HEK293 (cell line): ENCODE results near the gene DRC1.
A peak's percentile ranks its signal among the peaks of the same experiment; 100 is the strongest.

Experiments
- CTCF ChIA-PET: fragments of 350-600 bp; formaldehyde crosslinking; extraction: SDS; loops from one replicate; lab custom pipeline; 2021; ENCODE audit warnings: antibody characterized with exemption; lab: Yijun Ruan, JAX
- POLR2A ChIA-PET: fragments of 300-600 bp; formaldehyde crosslinking; extraction: SDS; loops from one replicate; lab custom pipeline; 2020; ENCODE audit warnings: antibody characterized with exemption, inconsistent platforms; lab: Yijun Ruan, JAX
- H3K27ac ChIP-seq: fragments of 200-500 bp; sonication (Bioruptor generic); 2 replicates; pipeline ENCODE4 v1.5.1; 2014; ENCODE audit warnings: low read depth, low read length, control low read depth, inconsistent platforms; ENCODE audit errors: extremely low read depth
- H3K36me3 ChIP-seq, 2 experiments: fragments of 200-500 bp in 1 of 2; sonication (Bioruptor generic) in 1 of 2; 1 replicate in 1 of 2; 2 replicates in 1 of 2; pipeline ENCODE4 v1.5.1; 2014 to 2017; ENCODE audit warnings: inconsistent platforms in 2 of 2, low read length in 2 of 2; ENCODE audit not compliant: control insufficient read depth in 2 of 2, insufficient read depth in 1 of 2
- H3K4me1 ChIP-seq: fragments of 200-500 bp; sonication (Bioruptor generic); 2 replicates; pipeline ENCODE4 v1.5.1; 2014; ENCODE audit warnings: mild to moderate bottlenecking, low read length, inconsistent platforms; ENCODE audit not compliant: control insufficient read depth, insufficient read depth
- H3K4me3 ChIP-seq: 2 replicates; pipeline ENCODE4 v1.5.1; 2011; ENCODE audit warnings: low read depth, mild to moderate bottlenecking, control low read depth, low read length, moderate library complexity
- H3K9me3 ChIP-seq: fragments of 200-500 bp; sonication (Bioruptor generic); 2 replicates; pipeline ENCODE4 v1.5.1; 2014; ENCODE audit warnings: low read depth, low read length, inconsistent platforms; ENCODE audit not compliant: control insufficient read depth, insufficient read depth
- FEZF1 ChIP-seq: fragments of 450-650 bp; formaldehyde crosslinking; IDR thresholded peaks from 2 replicates; pipeline ENCODE4 v1.5.1; 2016; ENCODE audit warnings: missing biosample characterization, missing genetic modification characterization
- HOXC10 ChIP-seq: sonication (generic); formaldehyde crosslinking; IDR thresholded peaks from 2 replicates; pipeline ENCODE4 v1.8.1; 2023; ENCODE audit warnings: mild to moderate bottlenecking, missing genetic modification reagents
- HOXD13 ChIP-seq: sonication (generic); formaldehyde crosslinking; IDR thresholded peaks from 2 replicates; pipeline ENCODE4 v1.8.0; 2022; ENCODE audit warnings: missing genetic modification reagents, borderline replicate concordance
- MEIS1 ChIP-seq: sonication (generic); formaldehyde crosslinking; IDR thresholded peaks from 2 replicates; pipeline ENCODE4 v1.8.1; 2022; ENCODE audit warnings: missing genetic modification reagents, mild to moderate bottlenecking, borderline replicate concordance
- SCRT2 ChIP-seq: fragments of 450-650 bp; formaldehyde crosslinking; IDR thresholded peaks from 2 replicates; pipeline ENCODE4 v1.5.1; 2016; ENCODE audit warnings: missing biosample characterization, missing genetic modification characterization
- ZBTB17 ChIP-seq: fragments of 450-650 bp; formaldehyde crosslinking; IDR thresholded peaks from 2 replicates; pipeline ENCODE4 v1.5.1; 2016; ENCODE audit warnings: missing biosample characterization, missing genetic modification characterization
- ZNF211 ChIP-seq: fragments of 450-650 bp; formaldehyde crosslinking; IDR thresholded peaks from 2 replicates; pipeline ENCODE4 v1.5.1; 2016; ENCODE audit warnings: low read depth, missing biosample characterization, missing genetic modification characterization
- ZNF280C ChIP-seq: fragments of 450-650 bp; formaldehyde crosslinking; IDR thresholded peaks from 2 replicates; pipeline ENCODE4 v1.5.1; 2016; ENCODE audit warnings: missing biosample characterization, missing genetic modification characterization
- ZNF433 ChIP-seq: fragments of 450-650 bp; formaldehyde crosslinking; IDR thresholded peaks from 2 replicates; pipeline ENCODE4 v1.5.1; 2016; ENCODE audit warnings: missing biosample characterization, missing genetic modification characterization, low read depth
- ZNF677 ChIP-seq: fragments of 450-650 bp; IDR thresholded peaks from 2 replicates; pipeline ENCODE4 v1.5.0; 2018; ENCODE audit warnings: missing biosample characterization, mild to moderate bottlenecking, missing genetic modification characterization, moderate library complexity
- ZNF792 ChIP-seq: fragments of 450-650 bp; formaldehyde crosslinking; IDR thresholded peaks from 2 replicates; pipeline ENCODE4 v1.5.1; 2016; ENCODE audit warnings: missing biosample characterization, missing genetic modification characterization
- ZNF837 ChIP-seq: fragments of 450-650 bp; formaldehyde crosslinking; IDR thresholded peaks from 2 replicates; pipeline ENCODE4 v1.5.1; 2016; ENCODE audit warnings: missing biosample characterization, missing genetic modification characterization
- TF ChIP-seq, protein P1 (sequence below): fragments of 450-650 bp; formaldehyde crosslinking; IDR thresholded peaks from 2 replicates; pipeline ENCODE4 v1.5.1; 2016; ENCODE audit warnings: missing biosample characterization, missing genetic modification characterization
- TF ChIP-seq, protein P2 (sequence below): fragments of 450-650 bp; formaldehyde crosslinking; conservative IDR thresholded peaks from 2 replicates; pipeline ENCODE4 v1.5.1; 2016; ENCODE audit warnings: low read depth, missing biosample characterization, missing genetic modification characterization

DRC1 gene

GRCh38 chr2:26457695-26458364, 56.1 kb downstream of the DRC1 start (continued):
- no peak for TF ChIP-seq ZNF792
- no peak for TF ChIP-seq ZNF837
- no peak for TF ChIP-seq HOXC10
- TF ChIP-seq ZNF211 (tag by site-specific recombination): no peak
- TF ChIP-seq HOXD13: no peak
- TF ChIP-seq, protein P1, sequence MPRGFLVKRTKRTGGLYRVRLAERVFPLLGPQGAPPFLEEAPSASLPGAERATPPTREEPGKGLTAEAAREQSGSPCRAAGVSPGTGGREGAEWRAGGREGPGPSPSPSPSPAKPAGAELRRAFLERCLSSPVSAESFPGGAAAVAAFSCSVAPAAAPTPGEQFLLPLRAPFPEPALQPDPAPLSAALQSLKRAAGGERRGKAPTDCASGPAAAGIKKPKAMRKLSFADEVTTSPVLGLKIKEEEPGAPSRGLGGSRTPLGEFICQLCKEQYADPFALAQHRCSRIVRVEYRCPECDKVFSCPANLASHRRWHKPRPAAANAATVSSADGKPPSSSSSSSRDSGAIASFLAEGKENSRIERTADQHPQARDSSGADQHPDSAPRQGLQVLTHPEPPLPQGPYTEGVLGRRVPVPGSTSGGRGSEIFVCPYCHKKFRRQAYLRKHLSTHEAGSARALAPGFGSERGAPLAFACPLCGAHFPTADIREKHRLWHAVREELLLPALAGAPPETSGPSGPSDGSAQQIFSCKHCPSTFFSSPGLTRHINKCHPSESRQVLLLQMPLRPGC (tag by site-specific recombination): no peak
- TF ChIP-seq ZNF433 (tag by site-specific recombination): no peak
- TF ChIP-seq, all 188 proteins: peak for 0

- no peaks in the 10 kb centered on the region for H3K9me3 ChIP-seq
- TF ChIP-seq ZNF677 (tag by site-specific recombination) (no peak), MEIS1 (no peak), ZNF280C (tag by site-specific recombination) (no peak), FEZF1 (tag by site-specific recombination) (no peak), ZBTB17 (no peak)
- POLR2A ChIA-PET: interaction anchor here (0.6 kb wide), 1 partner anchor 11 kb away, joined by 5 read pairs; no protein-coding TSS in a partner anchor
- no peak overlapping the region for H3K27ac ChIP-seq
- CTCF ChIA-PET: interaction anchor here (2.0 kb wide), 1 partner anchor 223 kb away, joined by 6 read pairs; no protein-coding TSS in a partner anchor
- H3K36me3 ChIP-seq: no peaks in the 10 kb centered on the region
- no peaks in the 10 kb centered on the region for H3K4me1 ChIP-seq
- no peak overlapping the region for H3K4me3 ChIP-seq
Observed at GRCh38 chr2:26458365-26459042, 56.8 kb downstream of the DRC1 start.

DNA sequence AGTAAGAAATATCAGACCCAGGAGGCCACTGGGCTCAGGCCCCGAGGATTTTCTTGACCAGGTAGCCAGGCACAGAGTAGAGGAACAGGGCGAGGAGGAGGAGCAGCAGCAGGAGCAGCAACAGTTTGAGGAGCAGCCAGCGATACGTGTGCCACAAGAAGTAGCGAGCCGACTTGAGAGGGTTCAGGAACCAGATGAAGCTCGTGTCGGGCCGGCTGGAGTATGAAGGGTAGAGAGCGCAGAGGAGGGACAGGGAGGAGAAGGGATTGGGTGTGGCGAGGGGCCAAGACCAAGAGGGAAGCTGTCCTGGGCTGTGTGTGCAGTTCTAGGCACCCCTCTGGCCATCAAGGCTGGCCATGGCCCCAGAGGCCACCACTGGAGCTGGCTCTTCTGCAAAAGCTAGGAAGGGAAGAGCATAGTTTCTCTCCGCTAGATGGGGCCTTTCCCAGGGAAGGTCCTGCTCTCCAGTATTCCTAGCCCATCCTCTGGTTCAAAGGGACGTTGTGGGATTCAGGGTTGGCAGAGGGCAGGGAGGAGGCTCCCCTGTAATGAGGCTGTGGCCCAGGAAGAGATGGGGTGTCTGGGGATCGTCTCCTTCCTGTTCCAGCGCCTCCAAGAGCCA, 58.4 kb downstream of the DRC1 start:
- Histone ChIP-seq H3K36me3 (no peaks in the 10 kb centered on the region), H3K27ac (no peak overlapping the region)
- TF ChIP-seq SCRT2 (tag by site-specific recombination): 0 out of 2 replicates have a peak, but pooled peaks have one; percentile 11
- TF ChIP-seq, protein P2, sequence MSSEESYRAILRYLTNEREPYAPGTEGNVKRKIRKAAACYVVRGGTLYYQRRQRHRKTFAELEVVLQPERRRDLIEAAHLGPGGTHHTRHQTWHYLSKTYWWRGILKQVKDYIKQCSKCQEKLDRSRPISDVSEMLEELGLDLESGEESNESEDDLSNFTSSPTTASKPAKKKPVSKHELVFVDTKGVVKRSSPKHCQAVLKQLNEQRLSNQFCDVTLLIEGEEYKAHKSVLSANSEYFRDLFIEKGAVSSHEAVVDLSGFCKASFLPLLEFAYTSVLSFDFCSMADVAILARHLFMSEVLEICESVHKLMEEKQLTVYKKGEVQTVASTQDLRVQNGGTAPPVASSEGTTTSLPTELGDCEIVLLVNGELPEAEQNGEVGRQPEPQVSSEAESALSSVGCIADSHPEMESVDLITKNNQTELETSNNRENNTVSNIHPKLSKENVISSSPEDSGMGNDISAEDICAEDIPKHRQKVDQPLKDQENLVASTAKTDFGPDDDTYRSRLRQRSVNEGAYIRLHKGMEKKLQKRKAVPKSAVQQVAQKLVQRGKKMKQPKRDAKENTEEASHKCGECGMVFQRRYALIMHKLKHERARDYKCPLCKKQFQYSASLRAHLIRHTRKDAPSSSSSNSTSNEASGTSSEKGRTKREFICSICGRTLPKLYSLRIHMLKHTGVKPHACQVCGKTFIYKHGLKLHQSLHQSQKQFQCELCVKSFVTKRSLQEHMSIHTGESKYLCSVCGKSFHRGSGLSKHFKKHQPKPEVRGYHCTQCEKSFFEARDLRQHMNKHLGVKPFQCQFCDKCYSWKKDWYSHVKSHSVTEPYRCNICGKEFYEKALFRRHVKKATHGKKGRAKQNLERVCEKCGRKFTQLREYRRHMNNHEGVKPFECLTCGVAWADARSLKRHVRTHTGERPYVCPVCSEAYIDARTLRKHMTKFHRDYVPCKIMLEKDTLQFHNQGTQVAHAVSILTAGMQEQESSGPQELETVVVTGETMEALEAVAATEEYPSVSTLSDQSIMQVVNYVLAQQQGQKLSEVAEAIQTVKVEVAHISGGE (tag by site-specific recombination): no peak
- TF ChIP-seq, all 188 proteins: peak for 1
- CTCF ChIA-PET: interaction anchor here (0.9 to 2.0 kb wide), 3 partner anchors 18 to 225 kb away, joined by 3 to 6 read pairs (median 3); no protein-coding TSS in a partner anchor
- no peak overlapping the region for H3K4me3 ChIP-seq
- POLR2A ChIA-PET: no interaction called here
- H3K9me3 ChIP-seq: no peaks in the 10 kb centered on the region
- H3K4me1 ChIP-seq: no peaks in the 10 kb centered on the region
